CD4-positive, alpha-beta T cell treated with Interleukin-10 for 1 hour (primary cell): ENCODE data around the gene SUCLA2.

ENCODE experiments used
- DNase-seq: peaks from one replicate; pipeline ENCODE4 v3.0.0-alpha.2; 2020

Gene SUCLA2

GRCh38 chr13:47897411-47898050, 103.5 kb downstream of the SUCLA2 start:
- DNase-seq, result no peak

DNA sequence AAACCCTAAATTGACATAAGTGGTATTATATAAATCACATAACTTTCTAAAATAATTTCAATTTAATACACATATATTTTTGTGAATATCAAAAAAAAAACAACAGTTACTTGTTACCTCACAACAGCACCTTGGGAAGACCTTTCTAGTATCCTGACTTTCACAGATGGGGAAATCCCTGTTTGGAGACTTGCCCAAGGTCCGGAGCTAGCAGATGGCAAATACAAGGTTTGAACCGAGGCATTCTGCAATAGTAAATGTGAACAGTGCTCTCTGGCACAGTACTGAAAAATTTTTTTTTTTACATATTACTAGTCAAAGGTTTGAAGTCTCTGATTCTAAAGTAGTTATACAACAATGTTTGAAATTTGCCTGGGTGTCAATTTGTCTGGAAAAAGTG, 104.5 kb downstream of the SUCLA2 start:
- no peak for DNase-seq

GRCh38 chr13:47896111-47896510, 105.0 kb downstream of the SUCLA2 start:
- no peak for DNase-seq

DNA sequence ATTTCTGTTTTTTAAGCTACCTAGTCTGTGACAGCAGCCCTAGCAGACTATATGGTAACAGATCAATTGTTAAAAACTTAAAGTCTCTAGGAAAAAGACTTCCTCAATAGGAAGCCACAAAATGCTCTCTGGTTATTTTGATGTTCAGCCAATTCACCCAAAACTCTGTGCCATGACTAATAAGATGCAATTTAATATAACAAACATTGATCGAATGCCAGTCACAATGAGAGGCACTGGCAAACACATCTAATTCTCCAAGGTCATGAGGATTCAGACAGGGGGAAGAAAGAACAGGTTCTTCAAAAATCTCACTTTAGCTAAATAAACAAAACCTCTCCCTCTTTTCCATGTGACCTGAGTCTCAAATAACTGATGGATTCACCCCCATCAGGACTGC, 107.5 kb downstream of the SUCLA2 start:
- DNase-seq, result no peak
